Erythroblast (primary cell): ENCODE results near the gene DPH3.

Experiments
- GATA1 ChIP-seq: IDR thresholded peaks from 2 replicates; pipeline ENCODE4 v1.6.1; 2011; ENCODE audit warnings: low read depth, mild to moderate bottlenecking, control low read depth, low read length, moderate library complexity
- POLR2A ChIP-seq: IDR thresholded peaks from 2 replicates; pipeline ENCODE4 v1.6.1; 2011; ENCODE audit warnings: mild to moderate bottlenecking, low read length

DNA sequence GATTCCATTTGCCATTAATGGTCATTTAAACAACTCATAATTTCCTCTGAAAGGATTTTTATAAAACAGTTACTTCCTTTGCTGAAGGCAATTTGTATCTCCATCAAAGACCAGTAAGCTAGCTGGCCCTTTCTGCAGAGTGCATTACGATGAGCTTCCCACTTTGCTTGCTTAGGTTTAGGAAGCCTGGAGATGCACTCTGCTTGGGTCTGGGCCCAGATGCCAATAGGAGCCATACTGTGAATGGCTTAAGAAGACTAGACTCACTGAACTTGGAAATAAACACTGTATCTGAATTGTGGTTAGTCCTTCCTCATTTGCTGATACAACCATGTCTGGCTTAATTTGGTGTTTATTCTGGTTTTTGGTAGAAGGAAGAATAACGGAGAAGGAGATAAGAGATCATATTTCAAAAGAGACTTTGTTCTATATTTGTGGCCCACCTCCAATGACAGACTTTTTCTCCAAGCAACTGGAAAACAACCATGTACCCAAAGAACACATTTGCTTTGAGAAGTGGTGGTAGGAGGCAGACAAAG, 38.4 kb upstream of the DPH3 start:
- TF ChIP-seq POLR2A (no peak), GATA1 (no peak)
